GM19467 (cell line): ENCODE measurements around the gene ABI2.
"Not testable (repeated sequence)": the region's sequence is repeated elsewhere in the genome, so short reads cannot be mapped to it uniquely, and the experiment has no call there.

ENCODE experiments used
- ATAC-seq: cut with Tn5 transposase; IDR thresholded peaks from one replicate; pipeline ENCODE4 v1.9.1; 2021; ENCODE audit warnings: mild to moderate bottlenecking, moderate library complexity; ENCODE audit not compliant: unreplicated experiment

Gene ABI2

GRCh38 chr2:203354966-203355365, 26.8 kb downstream of the ABI2 start:
- no peak for ATAC-seq

GRCh38 chr2:203359450-203359849, 31.3 kb downstream of the ABI2 start:
- no peak for ATAC-seq

GRCh38 chr2:203360833-203361430, 32.7 kb downstream of the ABI2 start:
- no peak for ATAC-seq

GRCh38 chr2:203361495-203361894, 33.3 kb downstream of the ABI2 start:
- no peak for ATAC-seq

GRCh38 chr2:203361922-203362321, 33.7 kb downstream of the ABI2 start:
- ATAC-seq = no peak

- no peak for ATAC-seq
Observed at GRCh38 chr2:203366639-203367466, 38.7 kb downstream of the ABI2 start.

GRCh38 chr2:203372706-203373105, 44.5 kb downstream of the ABI2 start:
- not testable (repeated sequence) for ATAC-seq

- no peak for ATAC-seq
Observed at GRCh38 chr2:203376173-203376572, 48.0 kb downstream of the ABI2 start.

GRCh38 chr2:203379156-203379555, 51.0 kb downstream of the ABI2 start:
- no peak for ATAC-seq

- no peak for ATAC-seq
Observed at GRCh38 chr2:203383038-203383437, 54.8 kb downstream of the ABI2 start.

- ATAC-seq = not testable (repeated sequence)
Observed at GRCh38 chr2:203388153-203388552, 60.0 kb downstream of the ABI2 start.

- ATAC-seq = no peak
Observed at GRCh38 chr2:203394519-203395227, 66.5 kb downstream of the ABI2 start.

- no peak for ATAC-seq
Observed at GRCh38 chr2:203395858-203396257, 67.7 kb downstream of the ABI2 start.

GRCh38 chr2:203396667-203397066, 68.5 kb downstream of the ABI2 start:
- no peak for ATAC-seq

GRCh38 chr2:203399031-203399430, 70.8 kb downstream of the ABI2 start:
- no peak for ATAC-seq

- no peak for ATAC-seq
Observed at GRCh38 chr2:203400805-203401585, 72.8 kb downstream of the ABI2 start.

GRCh38 chr2:203404996-203405395, 76.8 kb downstream of the ABI2 start:
- no peak for ATAC-seq

- ATAC-seq = no peak
Observed at GRCh38 chr2:203407496-203407895, 79.3 kb downstream of the ABI2 start.

GRCh38 chr2:203412546-203413331, 84.5 kb downstream of the ABI2 start:
- no peak for ATAC-seq

- ATAC-seq = no peak
Observed at GRCh38 chr2:203413796-203414195, 85.6 kb downstream of the ABI2 start.
